Pancreas (tissue), 10 donors: ENCODE results near the gene OR6S1. TPM values are rescaled to one million over a fixed set of nuclear protein-coding genes. Genes with fewer than 3 reads are reported as not detected.
A peak's percentile ranks its signal among the peaks of the same experiment; 100 is the strongest.

Source experiments
- ATAC-seq, 4 donors: fragments of 200-7000 bp; cut with Tn5 transposase; one replicate each; pipeline versions ENCODE4 v1.8.0 to v1.9.1; 2020; ENCODE audit warnings: mild to moderate bottlenecking in 4 of 4, moderate library complexity in 4 of 4
- DNase-seq, 6 donors: peaks; one replicate each; pipeline ENCODE4 v3.0.0-alpha.2; 2020
- FAIRE-seq: peaks from 2 replicates; lab custom pipeline; 2012; peaks lifted over from hg19 to GRCh38; lab: Jason Lieb, UNC
- H3K27ac ChIP-seq, 4 donors: fragments of 200-600 bp; sonication (generic); 1 replicate in 3 of 4; 2 replicates in 1 of 4; pipeline versions ENCODE4 v1.5.0 to v1.8.0; 2020
- H3K27me3 ChIP-seq, 4 donors: fragments of 200-600 bp; one replicate each; pipeline ENCODE4 v1.8.0; 2021
- H3K36me3 ChIP-seq, 3 donors: fragments of 200-600 bp; sonication (generic) in 1 of 3; one replicate each; pipeline versions ENCODE4 v1.5.0 to v1.8.0; 2020 to 2021
- H3K4me1 ChIP-seq, 3 donors: fragments of 200-600 bp; one replicate each; pipeline ENCODE4 v1.8.0; 2021
- H3K4me3 ChIP-seq, 4 donors: fragments of 200-600 bp; sonication (generic) in 2 of 4; one replicate each; pipeline versions ENCODE4 v1.5.0 to v1.8.0; 2020 to 2021
- H3K9me3 ChIP-seq, 4 donors: fragments of 200-600 bp; one replicate each; pipeline ENCODE4 v1.8.0; 2021
- CTCF ChIP-seq, 4 donors: fragments of 200-600 bp; sonication (generic) in 3 of 4; IDR thresholded peaks; one replicate each; pipeline versions ENCODE4 v1.5.0 to v1.8.0; 2021; ENCODE audit warnings: antibody characterized with exemption in 4 of 4
- WGBS, 2 donors: extraction: QIAGEN DNeasy Blood & Tissue Kit; methylation state at CpG; one replicate each; pipeline ENCODE4 v1.1.7; 2013; 5-methylcytosine and 5-hydroxymethylcytosine counted together
- intact Hi-C, 3 donors: fragments of 100-400 bp; cut with DNase I; formaldehyde crosslinking; loops; one replicate each; pipeline versions ENCODE4 v1.11.1 to v1.14.2; 2022
- polyA plus RNA-seq, 2 donors: library from polyadenylated mRNA; stranded (reverse); fragments of 200-250 nt; gene quantifications; one replicate each; pipeline ENCODE4 v1.2.3, GENCODE V29; 2013
- total RNA-seq, 6 donors: library from RNA; stranded (reverse); fragmentation: NEBNext Ultra II Directional in 4 of 6; extraction: Animal tissue kit (Norgen Biotek cat#: 25700) in 4 of 6; gene quantifications; one replicate each; pipeline versions ENCODE4 v1.2.1 to v1.2.4, GENCODE V29; 2021 to 2023
- donor health status: healthy with polysubstance abuse.
- donor health status: DM: no; HTN: no; CAD: no; lungs with moderate emphysema.
- donor health status: DM: no; HTN: no; CAD: no.
- donor health status: control.
- donor health status: control.
- donor health status: Bipolar disorder and iron deficiency.
- donor health status: DM: yes; HTN: yes; CAD: no.
- donor health status: DM: no; HTN: no; CAD: no.
- donor health status: DM: no; HTN: no; CAD: no.
- donor health status: DM: yes; HTN: yes; CAD: no.

The OR6S1 gene
- total and polyA plus RNA-seq, 8 donors = not detected

- intact Hi-C loops = no loop called here
- Histone ChIP-seq H3K4me1 (no peaks in the 10 kb centered on the region), H3K27me3 (peaks cover 0 to 8% (median 0%) of the 10 kb centered on the region in 4 donors), H3K27ac (no peak overlapping the region), H3K4me3 (no peak overlapping the region), H3K9me3 (no peaks in the 10 kb centered on the region), H3K36me3 (no peaks in the 10 kb centered on the region)
- ATAC-seq (no peak), DNase-seq (no peak), FAIRE-seq (no peak)
- WGBS, 2 donors = 56 to 63% methylated on average over 26 of the region's 26 CpGs
- TF ChIP-seq CTCF (IDR thresholded peaks at IDR 0.05) = no peak
Observed at GRCh38 chr14:20659813-20660395, 18.4 kb upstream of the OR6S1 start.

GRCh38 chr14:20659336-20659735 is 17.8 kb upstream of the OR6S1 start:
- no peak for FAIRE-seq
- peaks cover 0 to 8% (median 0%) of the 10 kb centered on the region in 4 donors for H3K27me3 ChIP-seq
- intact Hi-C loops = no loop called here

GRCh38 chr14:20658246-20658645 is 16.8 kb upstream of the OR6S1 start:
- DNase-seq (no peak), ATAC-seq (no peak), FAIRE-seq (no peak)
- WGBS, 2 donors = 58 to 73% methylated on average over 3 of the region's 3 CpGs
- H3K27me3 ChIP-seq = peaks cover 0 to 8% (median 0%) of the 10 kb centered on the region in 4 donors
- H3K4me3 ChIP-seq = no peak overlapping the region
- intact Hi-C loops = no loop called here
- TF ChIP-seq CTCF (IDR thresholded peaks at IDR 0.05) = no peak
- H3K4me1 ChIP-seq = no peaks in the 10 kb centered on the region
- no peaks in the 10 kb centered on the region for H3K36me3 ChIP-seq
- H3K9me3 ChIP-seq = no peaks in the 10 kb centered on the region
- no peak overlapping the region for H3K27ac ChIP-seq

More at GRCh38 chr14:20659336-20659735, 17.8 kb upstream of the OR6S1 start:
- WGBS, 2 donors = 69 to 78% methylated on average over 6 of the region's 6 CpGs
- TF ChIP-seq CTCF (IDR thresholded peaks at IDR 0.05) = no peak
- H3K36me3 ChIP-seq = no peaks in the 10 kb centered on the region
- DNase-seq (no peak), ATAC-seq (no peak)
- no peaks in the 10 kb centered on the region for H3K4me1 ChIP-seq
- no peak overlapping the region for H3K27ac ChIP-seq
- H3K4me3 ChIP-seq = no peak overlapping the region
- no peaks in the 10 kb centered on the region for H3K9me3 ChIP-seq

- no peak overlapping the region for H3K27ac ChIP-seq
- peak in 2 of 4 donors; percentile 29 to 51 for ATAC-seq
- peaks cover 0 to 15% (median 0%) of the 10 kb centered on the region in 4 donors for H3K27me3 ChIP-seq
- no peak overlapping the region for H3K4me3 ChIP-seq
- no peak for TF ChIP-seq CTCF (IDR thresholded peaks at IDR 0.05)
- FAIRE-seq = no peak
- DNase-seq = no peak
- 23 to 25% methylated on average over 28 of the region's 28 CpGs for WGBS, 2 donors
- no peaks in the 10 kb centered on the region for H3K9me3 ChIP-seq
- H3K4me1 ChIP-seq = peaks cover 0 to 5% (median 0%) of the 10 kb centered on the region in 3 donors
- H3K36me3 ChIP-seq = no peaks in the 10 kb centered on the region
- intact Hi-C loops = no loop called here
Observed at GRCh38 chr14:20657216-20658211, 16.0 kb upstream of the OR6S1 start.
